Esophagus muscularis mucosa (tissue), 3 donors: ENCODE data around the gene CELF3.

Experiments
- CTCF ChIP-seq, 3 experiments: fragments of 200-600 bp in 2 of 3; fragments of 450-650 bp in 1 of 3; sonication (generic) in 2 of 3; IDR thresholded peaks; one replicate each; pipeline ENCODE4 v1.5.1; 2017 to 2019; ENCODE audit warnings: antibody characterized with exemption in 3 of 3, mild to moderate bottlenecking in 2 of 3, moderate library complexity in 1 of 3
- POLR2A ChIP-seq: fragments of 450-650 bp; IDR thresholded peaks from one replicate; pipeline ENCODE4 v1.6.1; 2017; ENCODE audit warnings: antibody characterized with exemption, moderate library complexity, mild to moderate bottlenecking, low read depth

- TF ChIP-seq CTCF (IDR thresholded peaks at IDR 0.05) (no peak), POLR2A (no peak)
Observed at GRCh38 chr1:151741516-151741915, 24.9 kb upstream of the CELF3 start.
